HG03439 (cell line): ENCODE measurements around the gene OCA2.
"Not testable (repeated sequence)": the region's sequence is repeated elsewhere in the genome, so short reads cannot be mapped to it uniquely, and the experiment has no call there.

ENCODE experiments used
- ATAC-seq: cut with Tn5 transposase; IDR thresholded peaks from one replicate; pipeline ENCODE4 v1.9.1; 2021; ENCODE audit warnings: mild to moderate bottlenecking, moderate library complexity; ENCODE audit not compliant: unreplicated experiment

The OCA2 gene

GRCh38 chr15:27958911-27959578, 140.1 kb downstream of the OCA2 start:
- ATAC-seq = no peak

- ATAC-seq = no peak
These were observed 142.8 kb downstream of the OCA2 start for GRCh38 chr15:27956285-27956684.

GRCh38 chr15:27955087-27955486, 144.0 kb downstream of the OCA2 start:
- no peak for ATAC-seq

DNA sequence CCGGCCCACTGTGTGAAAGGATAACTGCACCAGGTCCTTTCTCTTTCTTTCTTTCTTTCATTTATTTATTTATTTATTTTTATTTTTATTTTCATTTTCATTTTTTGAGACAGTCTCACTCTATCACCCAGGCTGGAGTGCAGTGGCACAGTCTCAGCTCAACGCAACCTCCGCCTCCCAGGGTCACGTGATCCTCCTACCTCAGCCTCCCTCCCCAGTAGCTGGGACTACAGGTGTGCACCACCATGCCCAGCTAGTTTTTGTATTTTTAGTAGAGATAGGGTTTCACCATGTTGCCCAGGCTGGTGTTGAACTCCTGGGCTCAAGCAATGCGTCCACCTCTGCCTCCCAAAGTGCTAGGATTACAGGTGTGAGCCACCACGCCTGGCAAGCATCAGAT, 146.5 kb downstream of the OCA2 start:
- not testable (repeated sequence) for ATAC-seq

DNA sequence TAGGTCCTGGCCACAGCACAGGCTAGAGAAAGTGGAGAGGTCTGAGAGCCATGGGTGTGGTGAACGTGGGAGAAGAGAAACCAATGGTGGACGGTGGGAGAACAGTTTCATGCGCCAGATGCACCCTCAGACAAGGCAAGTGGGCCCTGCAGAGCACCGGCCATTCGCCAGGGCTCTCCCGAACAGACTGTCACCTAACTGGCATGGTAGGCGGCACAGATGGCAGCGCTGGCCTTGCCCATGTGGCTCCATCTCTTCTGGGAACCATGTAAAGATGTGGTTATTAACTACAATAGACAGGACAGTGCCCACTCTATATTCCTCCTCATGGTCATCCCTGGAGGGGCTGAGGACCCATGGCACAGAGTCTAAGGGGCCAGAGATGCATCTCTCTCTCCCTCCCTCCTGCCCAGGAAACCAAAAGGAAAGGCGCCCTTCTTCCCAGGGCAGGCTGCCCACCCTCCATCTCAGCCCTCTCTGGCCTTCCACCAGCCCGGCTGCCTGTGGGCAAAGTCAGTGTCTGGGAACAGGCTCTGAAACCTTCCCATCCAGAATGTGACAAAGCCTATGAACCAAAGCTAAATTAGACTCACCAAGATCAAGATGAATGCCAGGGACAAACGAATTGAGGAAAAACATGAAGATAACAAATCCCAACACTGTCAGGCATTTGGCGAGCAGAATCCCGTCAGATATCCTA, 147.8 kb downstream of the OCA2 start:
- no peak for ATAC-seq

- ATAC-seq = no peak
These were observed 150.0 kb downstream of the OCA2 start for GRCh38 chr15:27949089-27949488.

DNA sequence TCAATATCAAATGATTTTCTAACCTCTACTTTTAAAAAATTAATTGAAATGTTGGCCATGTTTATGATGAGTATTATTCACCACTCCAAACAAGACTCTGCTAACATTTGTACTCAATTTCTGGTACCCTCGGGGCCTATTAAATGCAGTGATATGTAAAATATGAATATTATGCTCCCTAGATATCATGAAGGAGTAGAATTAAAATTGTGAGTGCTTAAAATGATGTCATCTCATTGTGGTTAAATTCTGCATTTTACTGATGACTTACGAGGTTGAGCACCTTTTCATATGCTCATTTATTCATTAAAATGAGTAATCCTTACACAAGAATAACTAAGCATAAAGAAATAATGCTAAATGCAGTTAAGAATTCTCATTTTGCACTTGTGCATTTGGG, 159.9 kb downstream of the OCA2 start:
- ATAC-seq = no peak

DNA sequence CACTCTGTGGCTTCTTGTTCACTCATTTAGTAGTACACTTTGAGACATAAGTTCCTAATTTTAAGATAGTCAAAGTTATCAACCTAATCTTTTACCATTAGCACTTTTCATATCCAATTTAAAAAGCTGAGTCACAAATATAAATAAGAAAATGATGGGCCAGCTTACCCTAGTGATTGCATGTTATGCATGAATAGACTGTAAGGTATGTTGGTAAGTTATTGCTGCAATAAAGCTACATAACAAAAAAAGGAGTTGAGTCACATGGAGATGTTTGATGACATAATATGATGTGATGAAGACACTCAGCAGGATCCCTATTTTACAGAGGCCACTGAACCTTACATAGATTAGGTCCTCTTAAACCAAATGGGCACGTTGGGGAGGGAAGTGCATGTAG, 161.3 kb downstream of the OCA2 start:
- no peak for ATAC-seq

- ATAC-seq = no peak
These were observed 163.0 kb downstream of the OCA2 start for GRCh38 chr15:27936164-27936563.

GRCh38 chr15:27935328-27935727, 163.8 kb downstream of the OCA2 start:
- ATAC-seq = no peak

DNA sequence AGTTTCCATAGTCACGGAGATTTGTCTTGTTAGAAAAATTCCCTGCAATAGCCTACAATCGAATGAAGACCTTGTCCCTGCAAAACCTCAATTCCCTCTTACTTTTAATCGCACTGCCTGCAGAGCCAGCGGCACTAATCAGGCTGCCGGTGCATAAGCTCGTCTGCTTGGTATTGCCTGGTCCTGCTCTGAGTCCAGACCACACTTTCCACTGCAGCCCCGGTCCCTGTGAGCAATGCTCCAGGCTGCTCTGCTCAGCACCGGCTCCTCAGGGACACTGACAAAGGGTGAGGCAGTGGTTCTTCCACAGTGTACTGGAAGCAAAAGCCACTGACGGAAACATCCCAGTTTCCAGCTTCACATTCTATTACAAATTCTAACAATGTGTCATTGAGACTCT, 164.3 kb downstream of the OCA2 start:
- no peak for ATAC-seq

DNA sequence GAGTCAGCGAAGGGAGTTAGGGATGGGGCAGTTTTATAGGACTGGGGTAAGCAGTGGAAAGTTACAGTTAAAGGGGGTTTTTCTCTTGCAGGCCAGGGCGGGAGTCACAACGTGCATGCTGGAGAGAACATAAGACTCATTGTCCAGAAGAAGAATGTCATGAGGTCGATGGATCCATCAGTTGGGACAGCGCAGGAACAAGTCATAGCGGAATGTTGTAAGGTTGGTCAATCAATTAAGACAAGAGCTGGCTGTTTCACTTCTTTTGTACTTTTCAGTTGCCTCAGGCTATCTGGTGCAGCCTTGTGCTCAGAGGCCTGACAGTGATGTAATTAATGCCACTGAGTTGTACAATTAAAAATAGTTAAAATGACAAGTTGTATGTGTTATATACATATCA, 165.6 kb downstream of the OCA2 start:
- ATAC-seq = no peak

DNA sequence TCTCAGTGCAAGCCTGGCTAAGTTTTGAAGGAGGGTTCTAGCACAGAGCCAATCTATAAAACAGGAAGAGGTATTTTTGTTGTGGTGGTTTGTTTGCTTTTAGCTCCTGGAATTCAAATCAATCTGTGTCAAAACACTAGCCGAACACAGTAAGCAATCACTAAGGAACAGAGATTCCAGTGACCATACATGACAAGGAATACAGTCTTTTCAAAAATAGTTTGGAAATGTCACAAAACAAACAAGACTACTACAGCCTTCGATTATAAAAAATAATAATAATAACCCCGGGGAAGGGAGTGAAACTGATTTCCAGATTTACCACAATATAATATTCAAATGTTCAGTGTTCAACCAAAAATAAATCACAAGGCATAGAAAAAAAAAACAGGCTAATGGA, 166.5 kb downstream of the OCA2 start:
- ATAC-seq = no peak

GRCh38 chr15:27928386-27928785, 170.7 kb downstream of the OCA2 start:
- ATAC-seq = no peak

GRCh38 chr15:27912283-27912682, 186.8 kb downstream of the OCA2 start:
- ATAC-seq = no peak

GRCh38 chr15:27906802-27907201, 192.3 kb downstream of the OCA2 start:
- no peak for ATAC-seq

DNA sequence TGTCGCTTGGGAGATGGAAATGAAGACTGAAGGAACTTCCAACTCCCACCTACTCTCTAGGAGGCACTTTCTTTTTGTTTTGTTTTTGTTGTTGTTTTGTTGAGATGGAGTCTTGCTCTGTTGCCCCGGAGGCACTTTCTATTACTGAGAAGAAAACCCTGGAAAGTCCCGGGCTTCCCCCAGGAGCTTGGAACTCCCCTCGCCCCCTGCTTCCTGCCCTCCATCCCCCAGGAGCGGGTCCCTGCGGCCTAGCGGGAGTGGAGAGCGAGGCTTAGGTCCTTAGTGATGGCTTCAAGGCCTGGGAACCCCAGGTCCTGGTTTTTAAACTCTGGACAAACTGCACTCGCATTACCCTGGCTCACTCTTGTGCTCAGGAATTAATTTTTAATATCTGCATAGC, 195.7 kb downstream of the OCA2 start:
- no peak for ATAC-seq

- ATAC-seq = no peak
These were observed 196.3 kb downstream of the OCA2 start for GRCh38 chr15:27902680-27903385.

DNA sequence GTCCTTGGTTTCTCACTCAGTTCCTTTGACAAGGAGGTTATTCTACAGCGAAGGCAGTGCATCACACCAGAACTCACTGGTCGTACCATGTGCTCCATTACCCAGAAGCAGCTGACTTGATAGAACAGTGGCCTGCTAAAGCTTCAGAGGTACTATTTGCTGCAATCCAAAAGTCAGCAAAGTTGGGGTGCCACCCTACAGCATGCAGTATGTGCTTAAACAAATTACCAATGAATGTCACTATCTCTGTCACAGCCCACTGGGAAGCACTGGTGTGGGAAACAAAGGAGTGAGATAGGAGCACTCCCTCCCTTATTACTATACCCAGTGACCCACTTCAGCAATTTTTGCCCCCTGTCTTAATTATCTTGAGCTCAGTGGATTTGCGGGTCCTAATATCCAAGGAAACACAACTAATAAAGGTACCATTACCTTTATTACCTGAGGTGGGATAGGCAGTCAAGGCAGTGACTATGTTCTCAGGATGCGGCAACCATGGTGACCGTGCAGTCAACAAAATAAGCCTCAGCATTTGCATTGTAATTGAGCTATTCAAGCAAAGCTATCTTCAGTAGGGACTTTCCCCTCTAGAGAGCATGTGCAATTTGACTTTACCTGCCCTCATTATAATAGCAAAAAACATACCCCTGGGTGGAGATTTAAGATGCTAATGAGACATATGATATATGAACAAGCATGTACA, 199.4 kb downstream of the OCA2 start:
- ATAC-seq = no peak

DNA sequence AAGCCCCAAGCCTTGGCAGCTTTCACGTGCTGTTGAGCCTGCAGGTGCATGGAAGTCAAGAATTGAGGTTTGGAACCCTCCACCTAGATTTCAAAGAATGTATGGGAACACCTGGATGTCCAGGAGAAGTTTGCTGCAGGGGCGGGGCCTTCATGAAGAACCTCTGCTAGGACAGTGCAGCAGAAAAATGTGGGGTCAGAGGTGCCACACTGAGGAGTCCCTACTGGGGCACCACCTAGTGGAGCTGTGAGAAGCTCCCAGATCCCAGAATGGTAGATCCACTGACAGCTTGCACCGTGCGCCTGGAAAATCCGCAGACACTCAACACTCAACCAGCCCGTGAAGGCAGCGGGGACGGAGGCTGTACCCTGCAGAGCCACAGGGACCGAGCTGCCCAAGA, 201.6 kb downstream of the OCA2 start:
- no peak for ATAC-seq

GRCh38 chr15:27894645-27895044, 204.5 kb downstream of the OCA2 start:
- ATAC-seq = no peak

- no peak for ATAC-seq
These were observed 209.9 kb downstream of the OCA2 start for GRCh38 chr15:27889258-27889657.
